LoVo (cell line): ENCODE measurements around the gene PRKAG2.
"Not testable (repeated sequence)": the region's sequence is repeated elsewhere in the genome, so short reads cannot be mapped to it uniquely, and the experiment has no call there.

Experiments
- DNase-seq: peaks from one replicate; pipeline ENCODE4 v3.0.0-alpha.2; 2016; ENCODE audit warnings: low spot score

The PRKAG2 gene

GRCh38 chr7:151884312-151885201, 7.6 kb upstream of the PRKAG2 start:
- no peak for DNase-seq

- no peak for DNase-seq
Observed at GRCh38 chr7:151883857-151884256, 6.9 kb upstream of the PRKAG2 start.

- no peak for DNase-seq
Observed at GRCh38 chr7:151882734-151883133, 5.8 kb upstream of the PRKAG2 start.

GRCh38 chr7:151880688-151881087, 3.8 kb upstream of the PRKAG2 start:
- DNase-seq, result no peak

- DNase-seq, result no peak
Observed at GRCh38 chr7:151877911-151878835, 1.3 kb upstream of the PRKAG2 start.

GRCh38 chr7:151875942-151876898, 695 bp downstream of the PRKAG2 start:
- peak; percentile 75 for DNase-seq

GRCh38 chr7:151874479-151874878, 2.4 kb downstream of the PRKAG2 start:
- DNase-seq, result not testable (repeated sequence)

GRCh38 chr7:151873402-151873965, 3.4 kb downstream of the PRKAG2 start:
- no peak for DNase-seq

GRCh38 chr7:151872531-151873401, 4.1 kb downstream of the PRKAG2 start:
- DNase-seq, result no peak

- no peak for DNase-seq
Observed at GRCh38 chr7:151871904-151872303, 5.0 kb downstream of the PRKAG2 start.

GRCh38 chr7:151871189-151871735, 5.7 kb downstream of the PRKAG2 start:
- DNase-seq, result no peak

- no peak for DNase-seq
Observed at GRCh38 chr7:151869968-151870918, 6.7 kb downstream of the PRKAG2 start.

- DNase-seq, result no peak
Observed at GRCh38 chr7:151869455-151869854, 7.5 kb downstream of the PRKAG2 start.

- no peak for DNase-seq
Observed at GRCh38 chr7:151869109-151869428, 7.8 kb downstream of the PRKAG2 start.

GRCh38 chr7:151868396-151869108, 8.4 kb downstream of the PRKAG2 start:
- DNase-seq, result no peak

- no peak for DNase-seq
Observed at GRCh38 chr7:151867912-151868311, 9.0 kb downstream of the PRKAG2 start.

GRCh38 chr7:151866761-151867655, 9.9 kb downstream of the PRKAG2 start:
- no peak for DNase-seq
